HepG2 (cell line): ENCODE results near the gene CELF5. TPM values are rescaled to one million over a fixed set of nuclear protein-coding genes. Genes with fewer than 3 reads are reported as not detected.
A peak's percentile ranks its signal among the peaks of the same experiment; 100 is the strongest.

Experiments used
- ATF7 ChIP-seq, 2 experiments: fragments of 450-650 bp in 1 of 2; sonication (generic) in 1 of 2; formaldehyde crosslinking in 1 of 2; IDR thresholded peaks; 2 replicates each; pipeline versions ENCODE4 v1.4.0 to v1.6.1; 2016 to 2020; ENCODE audit warnings: antibody characterized with exemption in 1 of 2, mild to moderate bottlenecking in 1 of 2, missing genetic modification reagents in 1 of 2
- BHLHE40 ChIP-seq: IDR thresholded peaks from 2 replicates; pipeline ENCODE4 v1.6.1; 2011; ENCODE audit warnings: low read length, improper control_type of control experiment
- FOSL2 ChIP-seq: sonication (generic); formaldehyde crosslinking; IDR thresholded peaks from 2 replicates; pipeline ENCODE4 v1.4.0; 2020; ENCODE audit warnings: missing genetic modification reagents
- GATA4 ChIP-seq: sonication (generic); IDR thresholded peaks from 2 replicates; pipeline ENCODE4 v1.6.1; 2016; ENCODE audit warnings: antibody characterized with exemption, low read depth, borderline replicate concordance
- GPN1 ChIP-seq: sonication (generic); formaldehyde crosslinking; IDR thresholded peaks from 2 replicates; pipeline ENCODE4 v1.5.1; 2020; ENCODE audit warnings: missing genetic modification reagents, borderline replicate concordance
- HIVEP1 ChIP-seq: sonication (generic); formaldehyde crosslinking; IDR thresholded peaks from 2 replicates; pipeline ENCODE4 v1.4.0; 2020; ENCODE audit warnings: mild to moderate bottlenecking, missing genetic modification reagents
- JUNB ChIP-seq: sonication (generic); formaldehyde crosslinking; IDR thresholded peaks from 2 replicates; pipeline ENCODE4 v1.8.0; 2022; ENCODE audit warnings: missing genetic modification reagents, mild to moderate bottlenecking, borderline replicate concordance
- KDM5B ChIP-seq: sonication (generic); formaldehyde crosslinking; IDR thresholded peaks from 2 replicates; pipeline ENCODE4 v1.4.0; 2020; ENCODE audit warnings: missing genetic modification reagents, mild to moderate bottlenecking, borderline replicate concordance
- SALL2 ChIP-seq: sonication (generic); formaldehyde crosslinking; IDR thresholded peaks from 2 replicates; pipeline ENCODE4 v1.8.1; 2023; ENCODE audit warnings: mild to moderate bottlenecking, missing genetic modification reagents, inconsistent platforms
- SETDB1 ChIP-seq: sonication (generic); formaldehyde crosslinking; IDR thresholded peaks from 2 replicates; pipeline ENCODE4 v1.5.1; 2020; ENCODE audit warnings: missing genetic modification reagents, mild to moderate bottlenecking, borderline replicate concordance
- SOX6 ChIP-seq, 2 experiments: fragments of 450-650 bp in 1 of 2; sonication (generic) in 1 of 2; formaldehyde crosslinking in 1 of 2; IDR thresholded peaks; 2 replicates each; pipeline versions ENCODE4 v1.4.0 to v1.6.1; 2017 to 2020; ENCODE audit warnings: antibody characterized with exemption in 1 of 2, mild to moderate bottlenecking in 1 of 2, missing genetic modification reagents in 1 of 2
- ZBTB7A ChIP-seq: sonication (generic); formaldehyde crosslinking; IDR thresholded peaks from 2 replicates; pipeline ENCODE4 v1.8.0; 2022; ENCODE audit warnings: mild to moderate bottlenecking, missing genetic modification reagents
- ZNF256 ChIP-seq: sonication (generic); formaldehyde crosslinking; conservative IDR thresholded peaks from 2 replicates; pipeline ENCODE4 v1.4.0; 2020; ENCODE audit warnings: missing genetic modification reagents
- ZNF44 ChIP-seq: sonication (generic); formaldehyde crosslinking; IDR thresholded peaks from 2 replicates; pipeline ENCODE4 v1.5.1; 2020; ENCODE audit warnings: mild to moderate bottlenecking, missing genetic modification reagents
- ZNF460 ChIP-seq: sonication (generic); formaldehyde crosslinking; IDR thresholded peaks from 2 replicates; pipeline ENCODE4 v1.5.1; 2020; ENCODE audit warnings: missing genetic modification reagents, mild to moderate bottlenecking, borderline replicate concordance
- ZNF552 ChIP-seq: sonication (generic); formaldehyde crosslinking; IDR thresholded peaks from 2 replicates; pipeline ENCODE4 v1.9.0; 2022; ENCODE audit warnings: missing genetic modification reagents, mild to moderate bottlenecking, borderline replicate concordance
- ZNF562 ChIP-seq: sonication (generic); formaldehyde crosslinking; IDR thresholded peaks from 2 replicates; pipeline ENCODE4 v1.8.0; 2022; ENCODE audit warnings: missing genetic modification reagents, borderline replicate concordance
- polyA plus RNA-seq, 8 experiments: library from polyadenylated mRNA; depleted of rRNA in 3 of 8; stranded (reverse) in 7 of 8; unstranded in 1 of 8; fragments of >200 nt; fragmentation: Illumina TruSeq in 4 of 8; extraction: Trizol in 4 of 8; gene quantifications; 2 replicates each; pipeline versions ENCODE4 v1.2.1 to v1.2.3, GENCODE V29; 2011 to 2016; ENCODE audit warnings: low read depth in 4 of 8, missing spikeins in 1 of 8, mixed read lengths in 1 of 8; ENCODE audit not compliant: insufficient read depth in 1 of 8
- total RNA-seq, 5 experiments: library from RNA; depleted of rRNA; stranded (reverse); fragments of >200 nt; fragmentation: Illumina TruSeq; extraction: Trizol; gene quantifications; 2 replicates each; pipeline ENCODE4 v1.2.3, GENCODE V29; 2016; ENCODE audit warnings: low read depth in 1 of 5
- TF ChIP-seq, protein P1 (sequence below): sonication (generic); formaldehyde crosslinking; IDR thresholded peaks from 2 replicates; pipeline ENCODE4 v1.4.0; 2020; ENCODE audit warnings: mild to moderate bottlenecking, missing genetic modification reagents
- TF ChIP-seq, protein P2 (sequence below), 2 experiments: sonication (generic) in 1 of 2; formaldehyde crosslinking in 1 of 2; IDR thresholded peaks; 2 replicates each; pipeline versions ENCODE4 v1.5.1 to v1.6.1; 2011 to 2020; ENCODE audit warnings: borderline replicate concordance in 1 of 2, low read depth in 1 of 2, low read length in 1 of 2, mild to moderate bottlenecking in 1 of 2, missing genetic modification reagents in 1 of 2, moderate library complexity in 1 of 2
- TF ChIP-seq, protein P3 (sequence below): sonication (generic); formaldehyde crosslinking; IDR thresholded peaks from 2 replicates; pipeline ENCODE4 v1.8.1; 2022; ENCODE audit warnings: low read depth, mild to moderate bottlenecking, missing genetic modification reagents
- TF ChIP-seq, protein P4 (sequence below): sonication (generic); formaldehyde crosslinking; IDR thresholded peaks from 2 replicates; pipeline ENCODE4 v1.4.0; 2020; ENCODE audit warnings: missing genetic modification reagents, low read depth, mild to moderate bottlenecking, borderline replicate concordance

Gene CELF5
- total and polyA plus RNA-seq, 2 of the 13 experiments (the other 11 are each of a cell fraction or from before 2014, with no cell fraction given): 0.31 to 0.84 TPM

DNA sequence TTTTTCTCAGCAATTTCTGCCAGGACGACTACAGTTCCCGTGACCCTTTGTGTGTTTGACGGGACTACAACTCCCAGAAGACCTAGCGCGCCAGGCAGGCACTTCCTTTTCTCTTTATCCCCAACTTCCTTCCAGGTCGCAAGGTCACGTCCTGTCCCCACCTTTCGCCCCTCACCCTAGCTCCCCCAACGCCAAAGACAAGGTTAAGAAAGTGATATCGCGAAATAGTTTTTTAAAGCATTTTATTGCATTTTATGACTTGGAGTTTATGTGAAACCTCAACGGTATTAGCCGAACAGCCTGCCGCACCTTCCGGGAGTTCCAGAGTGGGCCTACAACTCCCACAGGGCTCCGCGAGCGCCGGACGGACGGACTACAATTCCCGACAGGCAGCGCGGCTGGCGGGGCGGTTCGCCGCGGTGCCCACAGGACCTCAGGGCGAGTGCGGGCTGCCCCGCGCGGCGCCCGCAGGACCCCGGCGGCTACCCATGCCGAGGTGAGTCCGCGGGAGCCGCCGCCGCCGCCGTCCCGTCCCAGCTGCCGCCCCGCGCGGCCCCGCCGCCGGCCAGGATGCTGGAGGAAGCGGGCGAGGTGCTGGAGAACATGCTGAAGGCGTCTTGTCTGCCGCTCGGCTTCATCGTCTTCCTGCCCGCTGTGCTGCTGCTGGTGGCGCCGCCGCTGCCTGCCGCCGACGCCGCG lies 38.9 kb upstream of the CELF5 start, which contains the start of gene NCLN (continued):
- TF ChIP-seq FOSL2 (CRISPR knock-in tag) (no peak), KDM5B (CRISPR knock-in tag) (peak; percentile 6; the same call in 1 of the 2 replicates), SALL2 (CRISPR knock-in tag) (peak; percentile 46; the same call in 1 of the 2 replicates), JUNB (CRISPR knock-in tag) (no peak), ZNF256 (no peak), HIVEP1 (CRISPR knock-in tag) (no peak), ATF7 (IDR thresholded peaks at IDR 0.05) (no peak), ATF7 (CRISPR knock-in tag; IDR thresholded peaks at IDR 0.05) (no peak), ZBTB7A (CRISPR knock-in tag) (no peak), SOX6 (IDR thresholded peaks at IDR 0.05) (no peak), SOX6 (CRISPR knock-in tag; IDR thresholded peaks at IDR 0.05) (peak; percentile 18; the same call in 1 of the 2 replicates), GATA4 (no peak), ZNF552 (CRISPR knock-in tag) (0 out of 2 replicates have a peak, but pooled peaks have one; percentile 24), ZNF460 (CRISPR knock-in tag) (no peak; the same call in 1 of the 2 replicates), BHLHE40 (no peak), ZNF44 (CRISPR knock-in tag) (no peak), ZNF562 (no peak), GPN1 (CRISPR knock-in tag) (no peak), SETDB1 (CRISPR knock-in tag) (no peak)
- TF ChIP-seq, protein P1, sequence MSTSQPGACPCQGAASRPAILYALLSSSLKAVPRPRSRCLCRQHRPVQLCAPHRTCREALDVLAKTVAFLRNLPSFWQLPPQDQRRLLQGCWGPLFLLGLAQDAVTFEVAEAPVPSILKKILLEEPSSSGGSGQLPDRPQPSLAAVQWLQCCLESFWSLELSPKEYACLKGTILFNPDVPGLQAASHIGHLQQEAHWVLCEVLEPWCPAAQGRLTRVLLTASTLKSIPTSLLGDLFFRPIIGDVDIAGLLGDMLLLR: peak; percentile 47; the same call in 1 of the 2 replicates
- TF ChIP-seq, protein P2, sequence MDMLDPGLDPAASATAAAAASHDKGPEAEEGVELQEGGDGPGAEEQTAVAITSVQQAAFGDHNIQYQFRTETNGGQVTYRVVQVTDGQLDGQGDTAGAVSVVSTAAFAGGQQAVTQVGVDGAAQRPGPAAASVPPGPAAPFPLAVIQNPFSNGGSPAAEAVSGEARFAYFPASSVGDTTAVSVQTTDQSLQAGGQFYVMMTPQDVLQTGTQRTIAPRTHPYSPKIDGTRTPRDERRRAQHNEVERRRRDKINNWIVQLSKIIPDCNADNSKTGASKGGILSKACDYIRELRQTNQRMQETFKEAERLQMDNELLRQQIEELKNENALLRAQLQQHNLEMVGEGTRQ (IDR thresholded peaks at IDR 0.05; ENCODE audit: low read depth, low read length): no peak
- TF ChIP-seq, protein P2 (CRISPR knock-in tag; IDR thresholded peaks at IDR 0.05; ENCODE audit: borderline replicate concordance): no peak
- TF ChIP-seq, protein P3, sequence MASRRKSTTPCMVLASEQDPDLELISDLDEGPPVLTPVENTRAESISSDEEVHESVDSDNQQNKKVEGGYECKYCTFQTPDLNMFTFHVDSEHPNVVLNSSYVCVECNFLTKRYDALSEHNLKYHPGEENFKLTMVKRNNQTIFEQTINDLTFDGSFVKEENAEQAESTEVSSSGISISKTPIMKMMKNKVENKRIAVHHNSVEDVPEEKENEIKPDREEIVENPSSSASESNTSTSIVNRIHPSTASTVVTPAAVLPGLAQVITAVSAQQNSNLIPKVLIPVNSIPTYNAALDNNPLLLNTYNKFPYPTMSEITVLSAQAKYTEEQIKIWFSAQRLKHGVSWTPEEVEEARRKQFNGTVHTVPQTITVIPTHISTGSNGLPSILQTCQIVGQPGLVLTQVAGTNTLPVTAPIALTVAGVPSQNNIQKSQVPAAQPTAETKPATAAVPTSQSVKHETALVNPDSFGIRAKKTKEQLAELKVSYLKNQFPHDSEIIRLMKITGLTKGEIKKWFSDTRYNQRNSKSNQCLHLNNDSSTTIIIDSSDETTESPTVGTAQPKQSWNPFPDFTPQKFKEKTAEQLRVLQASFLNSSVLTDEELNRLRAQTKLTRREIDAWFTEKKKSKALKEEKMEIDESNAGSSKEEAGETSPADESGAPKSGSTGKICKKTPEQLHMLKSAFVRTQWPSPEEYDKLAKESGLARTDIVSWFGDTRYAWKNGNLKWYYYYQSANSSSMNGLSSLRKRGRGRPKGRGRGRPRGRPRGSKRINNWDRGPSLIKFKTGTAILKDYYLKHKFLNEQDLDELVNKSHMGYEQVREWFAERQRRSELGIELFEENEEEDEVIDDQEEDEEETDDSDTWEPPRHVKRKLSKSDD: no peak
- TF ChIP-seq, protein P4, sequence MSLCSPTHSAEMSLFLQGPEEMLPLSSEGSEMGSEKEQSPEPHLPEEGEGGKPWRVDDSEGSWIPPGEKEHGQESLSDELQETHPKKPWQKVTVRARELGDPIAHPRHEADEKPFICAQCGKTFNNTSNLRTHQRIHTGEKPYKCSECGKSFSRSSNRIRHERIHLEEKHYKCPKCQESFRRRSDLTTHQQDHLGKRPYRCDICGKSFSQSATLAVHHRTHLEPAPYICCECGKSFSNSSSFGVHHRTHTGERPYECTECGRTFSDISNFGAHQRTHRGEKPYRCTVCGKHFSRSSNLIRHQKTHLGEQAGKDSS (CRISPR knock-in tag): no peak
